RWPE2 (cell line): ENCODE measurements around the gene RRAD.

Experiments
- ATAC-seq: fragments of 200-7000 bp; cut with Tn5 transposase; 3 replicates; pipeline ENCODE4 v1.9.1; 2021; ENCODE audit warnings: low read depth
- DNase-seq: peaks from one replicate; pipeline ENCODE4 v3.0.0-alpha.2; 2020; ENCODE audit warnings: low spot score
- H3K27ac ChIP-seq: fragments of 450-650 bp; 2 replicates; pipeline ENCODE4 v1.5.1; 2017; ENCODE audit warnings: mild to moderate bottlenecking; ENCODE audit not compliant: poor library complexity, severe bottlenecking
- H3K27me3 ChIP-seq: fragments of 250-450 bp; sonication (Bioruptor Pico); 2 replicates; pipeline ENCODE4 v1.5.1; 2021; ENCODE audit warnings: mild to moderate bottlenecking, moderate library complexity; ENCODE audit not compliant: insufficient read depth, poor library complexity, severe bottlenecking
- H3K36me3 ChIP-seq: fragments of 250-450 bp; sonication (Bioruptor Pico); 2 replicates; pipeline ENCODE4 v1.5.1; 2020; ENCODE audit warnings: low read depth, mild to moderate bottlenecking, moderate library complexity
- H3K4me1 ChIP-seq: fragments of 250-450 bp; sonication (Bioruptor Pico); 2 replicates; pipeline ENCODE4 v1.5.1; 2021; ENCODE audit warnings: mild to moderate bottlenecking, moderate library complexity; ENCODE audit not compliant: insufficient read depth, poor library complexity, severe bottlenecking
- H3K4me3 ChIP-seq: fragments of 250-450 bp; sonication (Bioruptor Pico); 2 replicates; pipeline ENCODE4 v1.5.1; 2021; ENCODE audit warnings: mild to moderate bottlenecking, moderate library complexity; ENCODE audit not compliant: severe bottlenecking
- H3K9me3 ChIP-seq: fragments of 250-450 bp; sonication (Bioruptor Pico); 2 replicates; pipeline ENCODE4 v1.5.1; 2021; ENCODE audit warnings: mild to moderate bottlenecking, moderate library complexity; ENCODE audit not compliant: severe bottlenecking
- CTCF ChIP-seq: fragments of 450-650 bp; IDR thresholded peaks from one replicate; pipeline ENCODE4 v1.5.1; 2017; ENCODE audit warnings: mild to moderate bottlenecking, moderate library complexity; ENCODE audit not compliant: poor library complexity, severe bottlenecking

Gene RRAD

DNA sequence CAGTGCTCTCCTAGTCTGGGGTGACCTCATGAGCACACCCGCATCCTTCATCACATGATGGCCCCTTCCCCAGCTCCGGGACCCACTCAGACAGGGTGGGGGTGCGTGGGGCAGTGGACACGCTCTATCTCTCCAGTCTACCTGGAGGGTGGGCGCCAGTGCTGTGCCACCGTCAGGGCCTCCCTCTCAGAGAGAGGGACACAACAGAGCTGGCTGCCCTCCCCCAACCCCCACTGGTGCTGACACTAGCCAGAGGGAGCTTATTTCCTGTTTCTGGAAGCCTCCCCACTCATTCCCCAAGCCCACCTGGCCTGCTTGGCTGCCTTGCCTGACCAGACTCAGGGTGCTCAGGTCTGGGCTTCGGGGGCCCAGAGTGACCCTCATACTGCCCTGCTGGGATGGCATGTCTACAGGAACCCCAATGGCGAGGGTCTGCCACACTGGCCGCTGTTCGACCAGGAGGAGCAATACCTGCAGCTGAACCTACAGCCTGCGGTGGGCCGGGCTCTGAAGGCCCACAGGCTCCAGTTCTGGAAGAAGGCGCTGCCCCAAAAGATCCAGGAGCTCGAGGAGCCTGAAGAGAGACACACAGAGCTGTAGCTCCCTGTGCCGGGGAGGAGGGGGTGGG, 18.2 kb upstream of the RRAD start:
- no peak for TF ChIP-seq CTCF
- no peak overlapping the region for H3K4me3 ChIP-seq
- no peak overlapping the region for H3K27ac ChIP-seq
- no peaks in the 10 kb centered on the region for H3K4me1 ChIP-seq
- H3K9me3 ChIP-seq = no peaks in the 10 kb centered on the region
- DNase-seq = no peak
- H3K36me3 ChIP-seq = peaks cover 45% of the 10 kb centered on the region
- no peaks in the 10 kb centered on the region for H3K27me3 ChIP-seq
- no peak for ATAC-seq

- H3K27me3 ChIP-seq = no peaks in the 10 kb centered on the region
- peaks cover 50% of the 10 kb centered on the region for H3K36me3 ChIP-seq
- no peak for TF ChIP-seq CTCF
- H3K4me1 ChIP-seq = no peaks in the 10 kb centered on the region
- DNase-seq = no peak
- H3K4me3 ChIP-seq = no peak overlapping the region
- H3K9me3 ChIP-seq = no peaks in the 10 kb centered on the region
- H3K27ac ChIP-seq = no peak overlapping the region
- ATAC-seq = no peak
Measured at GRCh38 chr16:66942981-66943380, 17.6 kb upstream of the RRAD start.

DNA sequence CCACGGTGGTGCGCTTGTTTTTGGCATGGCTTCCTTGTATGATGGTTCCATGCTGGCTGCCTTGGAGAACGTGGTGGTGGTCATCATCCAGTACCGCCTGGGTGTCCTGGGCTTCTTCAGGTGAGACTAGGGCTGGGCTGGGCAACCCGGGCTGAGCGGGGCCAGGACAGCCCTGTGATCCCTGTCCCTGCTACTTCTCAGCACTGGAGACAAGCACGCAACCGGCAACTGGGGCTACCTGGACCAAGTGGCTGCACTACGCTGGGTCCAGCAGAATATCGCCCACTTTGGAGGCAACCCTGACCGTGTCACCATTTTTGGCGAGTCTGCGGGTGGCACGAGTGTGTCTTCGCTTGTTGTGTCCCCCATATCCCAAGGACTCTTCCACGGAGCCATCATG, 14.9 kb upstream of the RRAD start:
- Histone ChIP-seq H3K4me3 (no peak overlapping the region), H3K27ac (no peak overlapping the region), H3K27me3 (no peaks in the 10 kb centered on the region), H3K36me3 (peaks cover 60% of the 10 kb centered on the region), H3K4me1 (peaks cover 4% of the 10 kb centered on the region), H3K9me3 (no peaks in the 10 kb centered on the region)
- no peak for DNase-seq
- ATAC-seq = no peak
- no peak for TF ChIP-seq CTCF

DNA sequence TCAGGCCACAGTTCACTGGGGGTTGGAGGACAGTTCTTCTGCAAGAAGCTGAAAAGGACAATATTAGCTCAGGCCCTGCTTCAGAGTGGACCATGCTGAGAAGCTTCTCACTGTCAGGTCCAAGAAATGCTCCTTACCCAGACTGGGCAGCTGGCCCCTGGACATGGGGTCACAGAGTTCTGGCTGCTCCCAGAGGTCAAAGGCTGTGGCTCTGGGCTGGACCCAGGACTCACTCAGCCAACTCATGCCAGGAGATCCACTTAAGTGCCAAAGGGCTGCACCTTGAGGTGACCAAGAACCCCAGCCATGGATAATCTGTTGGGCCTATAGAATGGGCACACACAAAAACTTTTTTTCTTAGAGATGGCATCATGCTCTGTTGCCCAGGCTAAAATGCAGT, 14.0 kb upstream of the RRAD start:
- peaks cover 4% of the 10 kb centered on the region for H3K4me1 ChIP-seq
- DNase-seq (no peak), ATAC-seq (no peak)
- no peaks in the 10 kb centered on the region for H3K27me3 ChIP-seq
- no peak for TF ChIP-seq CTCF
- H3K4me3 ChIP-seq = no peak overlapping the region
- no peaks in the 10 kb centered on the region for H3K9me3 ChIP-seq
- peaks cover 60% of the 10 kb centered on the region for H3K36me3 ChIP-seq
- H3K27ac ChIP-seq = no peak overlapping the region

DNA sequence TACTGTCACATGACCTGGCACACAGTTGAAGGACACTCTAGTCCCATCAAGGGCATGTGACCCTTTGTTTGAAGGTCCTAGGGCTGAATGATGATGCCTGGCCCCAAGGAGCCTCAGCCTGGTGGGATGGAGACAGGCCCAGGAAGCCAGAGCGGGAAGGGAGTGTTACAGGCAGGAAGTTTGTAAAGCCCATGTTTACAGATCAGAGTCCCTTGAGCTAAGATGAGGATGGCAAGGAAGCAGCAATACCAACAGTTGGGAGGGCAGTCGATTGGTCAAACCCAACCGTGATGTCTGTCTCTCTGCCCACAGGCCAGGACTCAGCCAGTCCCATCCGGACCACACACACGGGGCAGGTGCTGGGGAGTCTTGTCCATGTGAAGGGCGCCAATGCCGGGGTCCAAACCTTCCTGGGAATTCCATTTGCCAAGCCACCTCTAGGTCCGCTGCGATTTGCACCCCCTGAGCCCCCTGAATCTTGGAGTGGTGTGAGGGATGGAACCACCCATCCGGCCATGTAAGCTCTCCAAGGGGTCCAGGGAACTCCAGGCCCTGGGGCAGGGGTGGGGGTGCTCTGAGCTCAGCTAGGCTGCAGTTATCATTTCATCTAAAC, 12.5 kb upstream of the RRAD start:
- H3K27ac ChIP-seq = no peak overlapping the region

More for the DNA sequence above, 12.5 kb upstream of the RRAD start:
- no peak for TF ChIP-seq CTCF
- H3K4me1 ChIP-seq = peaks cover 9% of the 10 kb centered on the region
- no peaks in the 10 kb centered on the region for H3K9me3 ChIP-seq
- H3K36me3 ChIP-seq = peaks cover 58% of the 10 kb centered on the region
- H3K27me3 ChIP-seq = no peaks in the 10 kb centered on the region
- ATAC-seq (no peak), DNase-seq (no peak)
- no peak overlapping the region for H3K4me3 ChIP-seq
